GM12878 (cell line): Measurements from ENCODE around the gene DYDC2. TPM values are rescaled to one million over a fixed set of nuclear protein-coding genes. Genes with fewer than 3 reads are reported as not detected.

ENCODE experiments used
- ATAC-seq: fragments of 200-7000 bp; cut with Tn5 transposase; 3 replicates; pipeline ENCODE4 v1.9.1; 2020; ENCODE audit warnings: mild to moderate bottlenecking, moderate library complexity
- BruUV-seq: library from RNA; stranded (reverse); fragments of 400-500 nt; replicated peaks from 2 replicates; lab custom pipeline; 2021; lab: Mats Ljungman, UMichigan
- CTCF ChIA-PET: fragments of 300-600 bp; sonication (Branson Sonifier 250); formaldehyde crosslinking; extraction: SDS; loops from one replicate; lab custom pipeline; 2021; ENCODE audit warnings: inconsistent platforms; lab: Yijun Ruan, JAX
- POLR2A ChIA-PET: fragments of 350-600 bp; formaldehyde crosslinking; extraction: SDS; loops from one replicate; lab custom pipeline; 2021; ENCODE audit warnings: inconsistent platforms; lab: Charles Lee
- RAD21 ChIA-PET: fragments of 300-600 bp; sonication (Branson Sonifier 250); formaldehyde crosslinking; loops from one replicate; lab custom pipeline; 2023; ENCODE audit warnings: antibody characterized with exemption; ENCODE audit not compliant: unreplicated experiment; lab: Charles Lee
- SMC1A ChIA-PET: fragments of 300-600 bp; sonication (Branson Sonifier 250); formaldehyde crosslinking; loops from one replicate; lab custom pipeline; 2023; ENCODE audit not compliant: unreplicated experiment, uncharacterized antibody; lab: Charles Lee
- DNase-seq: peaks from one replicate; pipeline ENCODE4 v3.0.0-alpha.2; 2011; ENCODE audit warnings: low read depth, low spot score
- FAIRE-seq: peaks from 3 replicates; lab custom pipeline; 2011; peaks lifted over from hg19 to GRCh38; lab: Jason Lieb, UNC
- H2AFZ ChIP-seq: 2 replicates; pipeline ENCODE4 v1.6.0; 2011; ENCODE audit warnings: low read depth, low read length, control low read depth; ENCODE audit not compliant: control insufficient read depth
- H3K27ac ChIP-seq: 2 replicates; pipeline ENCODE4 v1.5.1; 2011; ENCODE audit warnings: control low read depth; ENCODE audit not compliant: control insufficient read depth, insufficient read depth
- H3K27me3 ChIP-seq, 2 experiments: replicated peaks in 1 of 2; 2 replicates each; pipeline versions ENCODE4 v1.6.0 to v1.6.1; 2011; ENCODE audit warnings: low read length in 1 of 2; ENCODE audit not compliant: control insufficient read depth in 2 of 2, insufficient read depth in 2 of 2
- H3K36me3 ChIP-seq, 2 experiments: 2 replicates each; pipeline ENCODE4 v1.5.1; 2011; ENCODE audit warnings: low read length in 1 of 2; ENCODE audit not compliant: control insufficient read depth in 2 of 2, insufficient read depth in 2 of 2
- H3K4me1 ChIP-seq: 2 replicates; pipeline ENCODE4 v1.6.1; 2011; ENCODE audit warnings: mild to moderate bottlenecking, low read length, moderate library complexity, mixed read lengths; ENCODE audit not compliant: control insufficient read depth, insufficient read depth
- H3K4me2 ChIP-seq: 2 replicates; pipeline ENCODE4 v1.6.0; 2011; ENCODE audit warnings: control low read depth; ENCODE audit not compliant: control insufficient read depth, insufficient read depth
- H3K4me3 ChIP-seq: fragments of 200-600 bp; sonication (generic); 2 replicates; pipeline ENCODE4 v1.5.1; 2016
- H3K79me2 ChIP-seq: 2 replicates; pipeline ENCODE4 v1.6.0; 2011; ENCODE audit warnings: low read length; ENCODE audit not compliant: control insufficient read depth, insufficient read depth
- H3K9ac ChIP-seq: 2 replicates; pipeline ENCODE4 v1.8.0; 2011; ENCODE audit warnings: low read length, control low read depth, mixed read lengths; ENCODE audit not compliant: control insufficient read depth, insufficient read depth
- H3K9me3 ChIP-seq: replicated peaks from 3 replicates; pipeline ENCODE4 v1.5.1; 2011; ENCODE audit warnings: mild to moderate bottlenecking, low read length; ENCODE audit not compliant: control insufficient read depth, insufficient read depth
- H4K20me1 ChIP-seq: 2 replicates; pipeline ENCODE4 v1.6.0; 2011; ENCODE audit not compliant: control insufficient read depth, insufficient read depth
- CREM ChIP-seq: IDR thresholded peaks from 2 replicates; pipeline ENCODE4 v1.6.1; 2014; ENCODE audit warnings: antibody characterized with exemption, low read depth
- FOXM1 ChIP-seq: IDR thresholded peaks from 2 replicates; pipeline ENCODE4 v1.6.1; 2012; ENCODE audit warnings: low read depth, mild to moderate bottlenecking, inconsistent platforms, low read length, moderate library complexity
- IKZF2 ChIP-seq, 2 experiments: fragments of 450-650 bp; IDR thresholded peaks; 2 replicates each; pipeline ENCODE4 v1.6.1; 2017; ENCODE audit warnings: mild to moderate bottlenecking in 2 of 2, moderate library complexity in 2 of 2
- NFYA ChIP-seq: IDR thresholded peaks from 2 replicates; pipeline ENCODE4 v1.6.1; 2011; ENCODE audit warnings: low read depth, mild to moderate bottlenecking, low read length, improper control_type of control experiment, borderline replicate concordance
- NR2C2 ChIP-seq: IDR thresholded peaks from 2 replicates; pipeline ENCODE4 v1.6.1; 2011; ENCODE audit warnings: borderline replicate concordance, low read depth; ENCODE audit not compliant: control insufficient read depth, insufficient read length
- POLR2AphosphoS5 ChIP-seq: IDR thresholded peaks from 2 replicates; pipeline ENCODE4 v1.6.1; 2011; ENCODE audit warnings: mild to moderate bottlenecking, low read length, inconsistent platforms
- POU2F2 ChIP-seq: IDR thresholded peaks from 3 replicates; pipeline ENCODE4 v1.6.1; 2011; ENCODE audit warnings: low read depth, mild to moderate bottlenecking, low read length, borderline replicate concordance
- WGBS: methylation state at CpG from one replicate; pipeline ENCODE4 v1.1.6; 2016; ENCODE audit warnings: low lambda C conversion rate; ENCODE audit not compliant: insufficient replicate concordance, insufficient coverage; ENCODE audit errors: missing lambda C conversion rate; 5-methylcytosine and 5-hydroxymethylcytosine counted together
- in situ Hi-C: fragments of 300-500 bp; cut with MboI; formaldehyde crosslinking; loops from 9 replicates; pipeline ENCODE4 v1.14.3; 2018; ENCODE audit warnings: mixed read lengths
- intact Hi-C: fragments of 100-400 bp; cut with micrococcal nuclease; formaldehyde crosslinking; loops from one replicate; pipeline ENCODE4 v1.14.2; 2022; ENCODE audit not compliant: unreplicated experiment
- polyA plus RNA-seq, 11 experiments: library from polyadenylated mRNA; depleted of rRNA in 4 of 11; unstranded in 6 of 11; stranded (reverse) in 5 of 11; fragments of >200 nt; fragmentation: Nextera tagmentation in 4 of 11; fragmentation: Illumina TruSeq in 1 of 11; extraction: Ambion mirVana in 4 of 11; extraction: Trizol in 1 of 11; gene quantifications; 1 replicate in 1 of 11; 2 replicates in 10 of 11; pipeline versions ENCODE4 v1.2.1 to v1.2.3, GENCODE V29; 2011 to 2016; ENCODE audit warnings: inconsistent platforms in 2 of 11, missing spikeins in 2 of 11, low read depth in 1 of 11
- total RNA-seq, 4 experiments: library from RNA; depleted of rRNA in 3 of 4; stranded (reverse); fragments of >200 nt in 3 of 4; fragmentation: Illumina TruSeq in 1 of 4; extraction: Trizol in 1 of 4; gene quantifications; 2 replicates each; pipeline versions ENCODE4 v1.2.1 to v1.2.3, GENCODE V29; 2013 to 2021
- TF ChIP-seq, protein P1 (sequence below), 3 experiments: IDR thresholded peaks in 2 of 3; conservative IDR thresholded peaks in 1 of 3; 2 replicates each; pipeline ENCODE4 v1.5.1; 2011; ENCODE audit warnings: low read depth in 3 of 3, low read length in 3 of 3, mild to moderate bottlenecking in 3 of 3, control low read depth in 2 of 3, moderate library complexity in 2 of 3, inconsistent platforms in 1 of 3, mixed read lengths in 1 of 3; ENCODE audit not compliant: control insufficient read depth in 2 of 3, insufficient read depth in 1 of 3; ENCODE audit errors: extremely low read depth in 1 of 3
- TF ChIP-seq, protein P2 (sequence below): fragments of 150-350 bp; IDR thresholded peaks from 2 replicates; pipeline ENCODE4 v1.6.1; 2014; ENCODE audit warnings: mild to moderate bottlenecking, low read depth, low read length
- TF ChIP-seq, protein P3 (sequence below): IDR thresholded peaks from 2 replicates; pipeline ENCODE4 v1.6.1; 2012; ENCODE audit warnings: low read depth, low read length, improper control_type of control experiment
- TF ChIP-seq, protein P4 (sequence below): IDR thresholded peaks from 2 replicates; pipeline ENCODE4 v1.6.1; 2011; ENCODE audit warnings: low read depth, mild to moderate bottlenecking, low read length, moderate library complexity, borderline replicate concordance; ENCODE audit errors: extremely low read depth
- TF ChIP-seq, protein P5 (sequence below): fragments of 450-650 bp; IDR thresholded peaks from 2 replicates; pipeline ENCODE4 v1.6.1; 2017; ENCODE audit warnings: antibody characterized with exemption, mild to moderate bottlenecking, moderate library complexity

Gene DYDC2
- total and polyA plus RNA-seq, 10 of the 15 experiments (the other 5 are each of a cell fraction or from before 2014, with no cell fraction given): 0.18 TPM; not detected in 9

DNA sequence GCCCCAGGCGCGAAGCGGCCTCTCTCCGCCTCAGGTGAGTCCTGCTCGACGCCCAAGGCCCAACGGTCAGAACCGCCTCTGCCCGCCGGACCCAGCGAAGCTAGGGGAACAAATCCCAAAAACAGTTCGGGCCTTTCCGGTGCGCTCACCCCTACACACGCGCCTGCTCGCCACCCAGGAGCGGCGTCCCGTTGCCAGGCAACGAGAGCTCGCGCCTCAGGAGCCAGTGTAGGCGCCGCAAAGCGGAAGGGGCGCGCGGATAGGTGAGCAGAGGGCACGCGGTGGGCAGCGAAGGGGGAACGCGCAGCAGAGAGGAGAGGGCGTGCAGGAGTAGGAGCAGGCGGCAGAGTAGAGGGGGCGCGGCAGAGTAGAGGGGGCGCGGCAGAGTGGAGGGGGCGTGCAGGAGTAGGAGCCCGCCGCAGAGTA, at the start of gene DYDC2, which contains the start of gene DYDC1 (continued):
- TF ChIP-seq, protein P1, sequence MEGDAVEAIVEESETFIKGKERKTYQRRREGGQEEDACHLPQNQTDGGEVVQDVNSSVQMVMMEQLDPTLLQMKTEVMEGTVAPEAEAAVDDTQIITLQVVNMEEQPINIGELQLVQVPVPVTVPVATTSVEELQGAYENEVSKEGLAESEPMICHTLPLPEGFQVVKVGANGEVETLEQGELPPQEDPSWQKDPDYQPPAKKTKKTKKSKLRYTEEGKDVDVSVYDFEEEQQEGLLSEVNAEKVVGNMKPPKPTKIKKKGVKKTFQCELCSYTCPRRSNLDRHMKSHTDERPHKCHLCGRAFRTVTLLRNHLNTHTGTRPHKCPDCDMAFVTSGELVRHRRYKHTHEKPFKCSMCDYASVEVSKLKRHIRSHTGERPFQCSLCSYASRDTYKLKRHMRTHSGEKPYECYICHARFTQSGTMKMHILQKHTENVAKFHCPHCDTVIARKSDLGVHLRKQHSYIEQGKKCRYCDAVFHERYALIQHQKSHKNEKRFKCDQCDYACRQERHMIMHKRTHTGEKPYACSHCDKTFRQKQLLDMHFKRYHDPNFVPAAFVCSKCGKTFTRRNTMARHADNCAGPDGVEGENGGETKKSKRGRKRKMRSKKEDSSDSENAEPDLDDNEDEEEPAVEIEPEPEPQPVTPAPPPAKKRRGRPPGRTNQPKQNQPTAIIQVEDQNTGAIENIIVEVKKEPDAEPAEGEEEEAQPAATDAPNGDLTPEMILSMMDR (IDR thresholded peaks at IDR 0.05 in 2 of 3, conservative IDR thresholded peaks at IDR 0.05 in 1 of 3; ENCODE audit: control insufficient read depth in 2 of 3, extremely low read depth in 1 of 3, insufficient read depth in 1 of 3, low read depth in 3 of 3, low read length in 3 of 3): no peak
- TF ChIP-seq POU2F2: no peak
- TF ChIP-seq, protein P2, sequence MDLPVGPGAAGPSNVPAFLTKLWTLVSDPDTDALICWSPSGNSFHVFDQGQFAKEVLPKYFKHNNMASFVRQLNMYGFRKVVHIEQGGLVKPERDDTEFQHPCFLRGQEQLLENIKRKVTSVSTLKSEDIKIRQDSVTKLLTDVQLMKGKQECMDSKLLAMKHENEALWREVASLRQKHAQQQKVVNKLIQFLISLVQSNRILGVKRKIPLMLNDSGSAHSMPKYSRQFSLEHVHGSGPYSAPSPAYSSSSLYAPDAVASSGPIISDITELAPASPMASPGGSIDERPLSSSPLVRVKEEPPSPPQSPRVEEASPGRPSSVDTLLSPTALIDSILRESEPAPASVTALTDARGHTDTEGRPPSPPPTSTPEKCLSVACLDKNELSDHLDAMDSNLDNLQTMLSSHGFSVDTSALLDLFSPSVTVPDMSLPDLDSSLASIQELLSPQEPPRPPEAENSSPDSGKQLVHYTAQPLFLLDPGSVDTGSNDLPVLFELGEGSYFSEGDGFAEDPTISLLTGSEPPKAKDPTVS: no peak

DNA sequence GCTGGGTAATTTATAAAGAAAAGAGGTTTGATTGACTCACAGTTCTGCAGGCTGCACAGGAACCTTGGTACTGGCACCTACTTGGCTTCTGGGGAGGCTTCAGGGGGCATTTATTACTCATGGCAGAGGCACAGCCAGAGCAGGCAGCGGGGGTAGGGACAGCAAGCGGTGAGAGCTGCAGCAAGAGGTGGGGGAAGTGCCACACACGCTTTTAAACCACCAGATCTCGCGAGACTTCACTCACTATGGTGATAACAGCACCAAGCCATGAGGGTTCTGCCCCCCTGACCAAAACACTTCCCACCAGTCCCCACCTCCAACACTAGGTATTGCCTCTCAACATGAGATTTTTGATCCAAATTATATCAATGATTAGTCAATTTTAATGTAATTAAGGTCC, 43.1 kb upstream of the DYDC2 start:
- 25% methylated on average over 5 of the region's 5 CpGs for WGBS
- CTCF ChIA-PET: no interaction called here
- no peaks in the 10 kb centered on the region for H3K36me3 ChIP-seq

More for the DNA sequence above, 43.1 kb upstream of the DYDC2 start:
- ChIA-PET RAD21 (no interaction called here), SMC1A (no interaction called here), POLR2A (no interaction called here)
- no peak for FAIRE-seq
- H2AFZ ChIP-seq: no peak overlapping the region
- no peak overlapping the region for H3K4me2 ChIP-seq
- H3K9me3 ChIP-seq: no peaks in the 10 kb centered on the region
- H3K79me2 ChIP-seq: no peaks in the 10 kb centered on the region
- BruUV-seq: no TSS peak
- H3K27me3 ChIP-seq: no peaks in the 10 kb centered on the region
- no peaks in the 10 kb centered on the region for H3K4me1 ChIP-seq
- intact Hi-C loops (no loop called here), in situ Hi-C loops (no loop called here)
- ATAC-seq: no peak
- no peak for DNase-seq
- no peak overlapping the region for H3K4me3 ChIP-seq
- no peak overlapping the region for H3K9ac ChIP-seq
- H3K27ac ChIP-seq: no peak overlapping the region
- TF ChIP-seq IKZF2 (IDR thresholded peaks at IDR 0.05) (no peak), NFYA (no peak), FOXM1 (no peak), CREM (no peak), NR2C2 (no peak), POLR2AphosphoS5 (no peak)
- TF ChIP-seq, protein P3, sequence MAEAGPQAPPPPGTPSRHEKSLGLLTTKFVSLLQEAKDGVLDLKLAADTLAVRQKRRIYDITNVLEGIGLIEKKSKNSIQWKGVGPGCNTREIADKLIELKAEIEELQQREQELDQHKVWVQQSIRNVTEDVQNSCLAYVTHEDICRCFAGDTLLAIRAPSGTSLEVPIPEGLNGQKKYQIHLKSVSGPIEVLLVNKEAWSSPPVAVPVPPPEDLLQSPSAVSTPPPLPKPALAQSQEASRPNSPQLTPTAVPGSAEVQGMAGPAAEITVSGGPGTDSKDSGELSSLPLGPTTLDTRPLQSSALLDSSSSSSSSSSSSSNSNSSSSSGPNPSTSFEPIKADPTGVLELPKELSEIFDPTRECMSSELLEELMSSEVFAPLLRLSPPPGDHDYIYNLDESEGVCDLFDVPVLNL: no peak
- TF ChIP-seq, protein P4, sequence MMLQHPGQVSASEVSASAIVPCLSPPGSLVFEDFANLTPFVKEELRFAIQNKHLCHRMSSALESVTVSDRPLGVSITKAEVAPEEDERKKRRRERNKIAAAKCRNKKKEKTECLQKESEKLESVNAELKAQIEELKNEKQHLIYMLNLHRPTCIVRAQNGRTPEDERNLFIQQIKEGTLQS: no peak
- TF ChIP-seq, protein P5, sequence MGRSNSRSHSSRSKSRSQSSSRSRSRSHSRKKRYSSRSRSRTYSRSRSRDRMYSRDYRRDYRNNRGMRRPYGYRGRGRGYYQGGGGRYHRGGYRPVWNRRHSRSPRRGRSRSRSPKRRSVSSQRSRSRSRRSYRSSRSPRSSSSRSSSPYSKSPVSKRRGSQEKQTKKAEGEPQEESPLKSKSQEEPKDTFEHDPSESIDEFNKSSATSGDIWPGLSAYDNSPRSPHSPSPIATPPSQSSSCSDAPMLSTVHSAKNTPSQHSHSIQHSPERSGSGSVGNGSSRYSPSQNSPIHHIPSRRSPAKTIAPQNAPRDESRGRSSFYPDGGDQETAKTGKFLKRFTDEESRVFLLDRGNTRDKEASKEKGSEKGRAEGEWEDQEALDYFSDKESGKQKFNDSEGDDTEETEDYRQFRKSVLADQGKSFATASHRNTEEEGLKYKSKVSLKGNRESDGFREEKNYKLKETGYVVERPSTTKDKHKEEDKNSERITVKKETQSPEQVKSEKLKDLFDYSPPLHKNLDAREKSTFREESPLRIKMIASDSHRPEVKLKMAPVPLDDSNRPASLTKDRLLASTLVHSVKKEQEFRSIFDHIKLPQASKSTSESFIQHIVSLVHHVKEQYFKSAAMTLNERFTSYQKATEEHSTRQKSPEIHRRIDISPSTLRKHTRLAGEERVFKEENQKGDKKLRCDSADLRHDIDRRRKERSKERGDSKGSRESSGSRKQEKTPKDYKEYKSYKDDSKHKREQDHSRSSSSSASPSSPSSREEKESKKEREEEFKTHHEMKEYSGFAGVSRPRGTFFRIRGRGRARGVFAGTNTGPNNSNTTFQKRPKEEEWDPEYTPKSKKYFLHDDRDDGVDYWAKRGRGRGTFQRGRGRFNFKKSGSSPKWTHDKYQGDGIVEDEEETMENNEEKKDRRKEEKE: no peak
- H4K20me1 ChIP-seq: no peaks in the 10 kb centered on the region
